GM19463 (cell line): Measurements from ENCODE around the gene SREK1IP1.

ENCODE experiments used
- ATAC-seq: cut with Tn5 transposase; IDR thresholded peaks from one replicate; pipeline ENCODE4 v1.9.1; 2021; ENCODE audit warnings: mild to moderate bottlenecking, moderate library complexity; ENCODE audit not compliant: unreplicated experiment

SREK1IP1 gene

GRCh38 chr5:64688391-64688790 is 80.1 kb downstream of the SREK1IP1 start:
- ATAC-seq, result no peak

DNA sequence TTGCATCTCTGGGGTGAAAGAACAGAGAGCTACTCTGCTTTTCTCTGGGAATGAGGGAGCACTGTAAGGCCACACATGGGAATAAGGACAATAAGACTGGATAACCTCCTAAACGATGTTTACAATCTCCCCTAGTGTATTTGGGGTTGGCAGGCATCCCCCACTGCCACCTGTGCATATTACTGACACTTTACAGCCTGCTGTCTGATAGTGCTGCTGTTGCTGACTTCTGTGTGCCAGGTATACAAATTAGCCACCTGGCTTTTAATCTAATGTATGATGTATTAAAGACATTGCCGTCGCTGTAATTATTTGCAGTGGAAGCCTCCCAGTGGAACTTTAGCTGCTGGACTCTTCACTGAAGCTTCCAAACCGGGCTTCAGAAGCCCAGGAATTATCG is 82.6 kb downstream of the SREK1IP1 start:
- ATAC-seq, result no peak

DNA sequence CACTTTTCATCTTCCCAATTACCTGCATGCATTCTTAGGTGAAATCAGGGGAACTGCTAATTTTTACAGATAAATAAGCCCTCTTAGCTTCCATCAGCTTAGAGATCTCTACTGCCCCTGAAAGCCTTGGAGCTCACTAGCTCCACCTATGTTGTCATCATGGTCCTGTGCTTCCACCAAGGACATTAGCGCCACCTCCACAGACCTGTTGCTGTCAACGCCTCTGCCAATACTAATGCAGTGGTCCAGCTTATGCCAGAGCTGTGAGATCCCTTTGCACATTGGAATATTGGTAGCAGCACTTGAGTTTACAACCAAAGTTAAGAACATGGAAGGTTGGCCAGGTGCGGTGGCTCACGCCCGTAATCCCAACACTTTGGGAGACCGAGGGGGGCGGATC is 85.9 kb downstream of the SREK1IP1 start:
- ATAC-seq, result no peak

DNA sequence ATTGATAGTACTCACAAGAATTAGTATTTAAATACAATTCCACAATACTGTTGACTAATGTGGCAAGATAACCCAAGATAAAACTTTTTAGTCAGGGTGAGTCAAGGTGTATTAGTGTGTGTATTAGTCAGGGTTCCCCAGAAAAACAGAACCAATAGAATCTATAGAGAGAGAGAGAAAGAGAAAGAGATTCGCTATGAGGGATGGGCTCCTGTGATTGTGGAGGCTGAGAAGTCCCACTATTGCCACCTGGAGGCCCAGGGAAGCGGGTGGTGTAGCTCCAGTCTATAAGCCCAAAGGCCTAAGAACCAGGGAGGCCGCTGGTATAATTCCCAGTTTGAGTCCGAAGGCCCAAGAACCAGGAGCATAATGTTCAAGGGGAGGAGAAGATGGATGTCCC is 88.2 kb downstream of the SREK1IP1 start:
- ATAC-seq, result no peak

DNA sequence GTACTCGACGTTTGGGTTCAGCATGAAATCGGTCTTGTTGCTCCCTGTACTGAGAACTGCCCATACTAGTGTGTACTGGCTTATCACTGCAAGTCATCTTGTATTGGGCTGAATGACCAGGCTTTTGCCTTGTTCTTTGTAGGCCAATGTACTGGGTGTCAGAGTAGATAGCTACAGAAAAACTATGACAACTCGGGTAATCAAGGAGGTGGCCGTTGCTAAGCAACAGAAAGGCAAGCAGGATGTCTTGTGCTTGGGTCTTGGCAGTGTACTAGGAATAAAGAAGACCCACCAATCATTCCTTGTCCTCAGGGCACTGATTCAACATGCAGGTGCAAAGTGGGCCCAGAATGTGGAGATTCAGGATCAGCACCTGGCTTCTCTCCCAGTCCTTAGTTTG is 90.1 kb downstream of the SREK1IP1 start:
- ATAC-seq, result no peak

- no peak for ATAC-seq
Measured at GRCh38 chr5:64671678-64672077, 96.8 kb downstream of the SREK1IP1 start.

- ATAC-seq, result no peak
Measured at GRCh38 chr5:64670277-64670676, 98.2 kb downstream of the SREK1IP1 start.
